MV-4-11 (cell line): ENCODE results near the gene PRR23E.

Experiments used
- DNase-seq: peaks from one replicate; lab custom pipeline; 2025; lab: John Stamatoyannopoulos, UW

PRR23E gene

DNA sequence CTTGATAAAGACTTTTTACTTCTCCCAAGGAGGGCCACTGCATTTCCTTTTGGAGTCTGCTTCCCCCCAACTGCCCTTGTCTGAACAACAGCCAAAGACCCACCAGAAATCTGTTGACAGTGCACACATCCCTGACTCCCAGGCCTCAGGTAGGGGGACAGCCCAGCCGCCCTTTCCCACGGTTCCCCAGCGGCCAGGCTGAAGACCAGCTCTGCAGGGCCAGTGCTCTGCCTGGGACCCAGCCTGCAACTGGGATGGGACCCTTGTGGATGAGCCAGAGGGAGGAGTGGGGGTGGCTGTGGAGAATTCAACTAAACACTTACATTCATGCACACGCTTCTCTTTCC is 8.1 kb upstream of the PRR23E start:
- DNase-seq, result no peak

DNA sequence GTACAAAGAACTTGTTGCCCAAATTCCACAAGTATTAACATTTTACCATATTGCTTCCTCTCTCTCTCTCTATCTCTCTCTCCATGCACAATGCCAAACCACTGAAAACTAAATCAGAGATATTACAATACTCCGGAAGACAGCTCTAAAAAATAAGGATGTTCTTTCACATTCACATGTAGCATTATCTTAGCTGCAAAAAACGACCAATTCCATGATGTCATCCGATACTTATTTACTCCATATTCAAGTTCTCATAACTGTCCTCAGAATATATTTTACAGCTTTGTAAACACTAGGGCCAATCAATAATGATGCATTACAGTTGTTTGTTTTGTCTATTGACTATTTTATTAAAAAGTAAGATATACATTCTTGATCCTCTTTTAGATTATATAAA is 7.7 kb upstream of the PRR23E start:
- no peak for DNase-seq

DNA sequence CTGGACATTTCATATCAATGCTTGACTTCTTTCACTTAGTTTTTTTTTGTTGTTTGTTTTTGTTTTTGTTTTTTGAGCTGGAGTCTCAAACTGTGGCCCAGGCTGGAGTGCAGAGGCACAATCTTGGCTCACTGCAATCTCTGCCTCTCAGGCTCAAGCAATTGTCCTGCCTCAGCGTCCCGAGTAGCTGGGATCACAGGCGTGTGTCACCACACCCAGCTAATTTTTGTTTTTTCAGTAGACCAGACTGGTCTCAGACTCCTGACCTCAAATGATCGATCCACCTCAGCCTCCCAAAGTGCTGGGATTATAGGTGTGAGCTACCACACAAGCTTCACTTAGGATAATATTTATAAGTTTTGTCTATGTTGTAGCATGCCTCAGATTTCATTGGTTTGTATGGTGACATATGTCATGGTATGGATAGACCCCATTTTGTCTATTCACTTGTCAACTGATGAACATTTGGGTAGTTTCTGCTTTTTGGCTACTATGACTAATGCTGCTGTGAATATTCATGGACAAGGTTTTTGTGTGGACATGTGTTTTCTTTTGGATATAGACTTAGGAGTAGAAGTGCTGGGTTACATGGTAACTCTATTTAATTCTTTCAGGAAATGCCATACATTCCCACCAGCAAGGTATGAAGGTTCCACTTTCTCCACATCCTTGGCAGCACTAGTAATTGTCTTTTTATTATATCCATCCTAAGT is 6.8 kb upstream of the PRR23E start:
- no peak for DNase-seq

DNA sequence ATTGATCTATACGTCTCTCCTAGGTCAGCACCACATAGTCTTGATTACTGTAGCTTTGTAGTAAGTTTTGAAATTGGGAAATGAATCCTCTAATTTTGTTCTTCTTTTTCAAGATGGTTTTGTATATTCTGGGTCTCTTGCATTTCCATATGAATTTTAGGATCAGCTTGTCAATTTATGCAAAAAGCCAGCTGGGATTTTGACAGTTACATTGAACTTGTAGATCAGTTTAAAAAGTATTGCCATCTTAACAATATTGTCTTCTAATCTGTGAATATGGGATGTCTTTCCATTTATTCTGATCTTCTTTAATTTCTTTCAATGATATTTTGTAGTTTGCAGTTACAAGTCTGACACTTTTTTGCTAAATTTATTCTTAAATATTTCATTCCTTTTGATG is 5.6 kb upstream of the PRR23E start:
- no peak for DNase-seq

- DNase-seq, result no peak
Observed at GRCh38 chr3:127193341-127193740, 410 bp downstream of the PRR23E start.

DNA sequence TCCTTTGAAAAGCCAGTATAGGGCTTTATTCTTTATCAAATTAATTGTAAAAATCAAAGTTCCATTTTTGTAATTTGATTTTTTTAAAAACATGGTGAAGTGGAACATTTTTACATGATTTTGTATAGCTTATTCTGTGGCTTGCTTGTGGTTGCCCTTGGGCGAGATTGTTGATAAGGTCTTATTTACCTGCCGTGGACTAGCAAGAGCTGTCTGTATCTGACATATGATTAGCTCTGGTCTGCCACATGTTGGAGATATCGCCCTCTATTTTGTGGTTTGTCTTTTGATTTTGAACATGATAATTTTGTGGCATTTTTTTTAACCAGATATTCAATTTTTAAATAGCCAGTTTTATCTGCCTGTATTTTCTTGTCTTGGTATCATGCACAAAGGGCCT is 844 bp downstream of the PRR23E start:
- no peak for DNase-seq

DNA sequence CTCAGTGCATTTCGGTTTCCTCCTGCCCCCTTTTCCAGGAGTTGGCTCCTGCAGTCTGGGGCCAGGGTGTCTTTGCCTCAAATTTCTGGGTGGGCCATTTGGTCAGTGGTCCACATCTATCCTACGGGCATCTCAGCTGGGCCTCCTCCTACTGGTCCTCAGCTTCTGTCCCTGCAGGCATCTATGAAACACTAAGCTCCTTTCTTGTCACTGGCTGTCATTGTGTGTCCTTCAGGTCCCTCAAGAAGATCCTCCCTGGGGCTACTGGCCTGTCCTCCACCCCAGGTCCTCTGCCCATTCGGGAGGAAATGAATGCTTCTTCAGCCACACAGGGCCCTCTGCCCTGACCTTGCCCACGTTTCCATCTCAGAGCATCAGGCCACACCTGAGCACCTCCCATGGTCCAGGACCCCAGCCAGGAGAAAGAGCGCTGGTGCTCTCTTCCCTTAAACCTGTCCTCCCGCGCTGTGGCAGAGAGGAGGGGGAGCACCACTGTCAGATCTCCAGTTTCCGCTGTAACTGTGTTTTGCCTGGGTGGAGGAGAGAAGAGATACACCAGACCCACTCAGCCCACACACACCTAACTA is 1.8 kb downstream of the PRR23E start:
- DNase-seq, result no peak

DNA sequence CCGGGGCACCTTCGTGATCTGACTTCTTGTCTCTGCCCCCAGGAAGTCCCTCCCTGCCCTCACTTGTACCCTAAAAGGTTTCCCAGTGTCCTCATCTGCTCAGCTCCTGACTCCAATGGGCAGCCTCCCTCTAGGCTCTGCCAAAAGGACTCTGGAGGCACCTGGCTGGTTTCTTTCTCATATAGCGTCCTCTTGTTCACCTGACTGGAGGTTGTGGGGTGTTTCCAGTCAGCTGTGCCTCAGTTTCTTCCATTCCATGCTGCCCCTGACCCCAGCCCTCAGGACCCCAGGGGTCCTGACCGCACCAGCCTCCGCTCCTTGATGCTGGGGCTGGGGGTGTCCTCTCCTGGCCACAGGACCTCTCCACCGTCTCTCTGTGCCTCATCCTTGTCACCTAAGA is 2.5 kb downstream of the PRR23E start:
- DNase-seq, result no peak

GRCh38 chr3:127196002-127196401 is 3.1 kb downstream of the PRR23E start:
- no peak for DNase-seq

GRCh38 chr3:127196466-127197299 is 3.8 kb downstream of the PRR23E start:
- no peak for DNase-seq

GRCh38 chr3:127197300-127198189 is 4.6 kb downstream of the PRR23E start:
- no peak for DNase-seq

- DNase-seq, result peak; percentile 34
Observed at GRCh38 chr3:127200086-127200691, 7.3 kb downstream of the PRR23E start.

GRCh38 chr3:127203024-127203423 is 10.1 kb downstream of the PRR23E start:
- no peak for DNase-seq

DNA sequence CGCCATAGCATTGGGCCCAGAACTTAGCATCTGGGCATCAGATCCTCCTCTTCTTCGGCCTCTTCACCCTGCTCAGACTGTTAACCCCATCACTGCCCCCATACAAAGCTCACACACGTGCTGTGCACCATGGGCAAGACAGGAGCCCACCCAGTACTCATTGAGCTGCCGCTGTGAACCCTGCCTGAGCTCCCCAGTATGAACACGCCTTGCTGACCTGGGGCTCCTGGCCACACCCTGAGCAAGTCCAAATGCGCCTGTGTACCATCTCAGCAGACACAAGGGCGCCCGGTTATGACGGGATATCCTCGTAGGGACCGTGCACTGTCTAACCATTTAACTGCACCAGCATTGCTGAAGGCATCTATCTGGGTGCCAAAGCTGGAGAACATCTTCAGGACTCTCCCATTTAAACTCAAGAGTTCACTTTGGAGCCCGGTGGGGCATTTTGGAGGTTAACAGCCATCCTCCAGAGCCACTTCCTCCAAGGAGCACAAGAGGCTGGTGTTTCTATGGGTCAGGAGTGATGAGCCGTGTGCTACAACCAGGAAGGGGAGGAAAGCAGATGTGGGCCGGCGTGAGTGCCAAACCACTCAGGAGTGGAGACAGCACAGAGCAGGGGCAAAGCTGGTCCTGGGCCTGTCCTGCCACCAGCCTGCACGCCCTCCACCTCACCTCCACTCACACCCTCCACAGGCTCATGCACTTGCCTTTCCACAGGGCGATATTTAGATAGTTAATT is 12.1 kb downstream of the PRR23E start:
- DNase-seq, result peak; percentile 56

DNA sequence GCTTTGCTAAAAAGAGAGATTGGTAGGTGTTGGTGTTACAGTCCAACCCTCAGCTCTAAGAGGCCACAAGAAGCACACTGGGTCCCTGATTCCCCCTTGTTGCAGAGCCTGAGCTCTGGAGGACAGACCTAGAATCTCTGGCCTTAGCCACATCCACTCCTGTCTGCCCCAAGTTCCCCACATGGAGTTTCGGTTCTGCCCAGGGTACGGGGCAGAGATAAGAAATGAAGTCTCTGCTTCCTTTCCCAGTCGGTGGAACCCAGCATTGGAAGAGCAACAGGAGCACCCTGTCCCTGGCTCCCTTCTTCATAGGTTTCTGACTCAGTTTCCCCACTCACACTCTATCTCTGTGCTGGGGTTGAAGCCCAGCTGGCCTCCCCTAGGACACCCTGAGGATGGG is 13.2 kb downstream of the PRR23E start:
- peak; percentile 91 for DNase-seq

- no peak for DNase-seq
Observed at GRCh38 chr3:127206611-127207516, 13.9 kb downstream of the PRR23E start.

- no peak for DNase-seq
Observed at GRCh38 chr3:127207727-127208482, 15.0 kb downstream of the PRR23E start.

- peak; percentile 36 for DNase-seq
Observed at GRCh38 chr3:127208483-127209100, 15.7 kb downstream of the PRR23E start.
